ENCODE data around the gene FAM72A.
"Not testable (repeated sequence)": the region's sequence is repeated elsewhere in the genome, so short reads cannot be mapped to it uniquely, and the experiment has no call there.

The FAM72A gene

GRCh38 chr1:206169794-206170193, 32.8 kb downstream of the FAM72A start:
- DNase-seq (ENCODE audit: low spot score): not testable (repeated sequence)

- DNase-seq (ENCODE audit: low spot score): not testable (repeated sequence)
These were observed 35.1 kb downstream of the FAM72A start for GRCh38 chr1:206167350-206168029.

- no peak for DNase-seq (ENCODE audit: low spot score)
These were observed 56.8 kb downstream of the FAM72A start for GRCh38 chr1:206145771-206146290.

- DNase-seq (ENCODE audit: low spot score): no peak
These were observed 58.0 kb downstream of the FAM72A start for GRCh38 chr1:206144605-206145004.

- DNase-seq (ENCODE audit: low spot score): no peak
These were observed 59.0 kb downstream of the FAM72A start for GRCh38 chr1:206143537-206144172.

GRCh38 chr1:206142770-206143169, 59.9 kb downstream of the FAM72A start:
- no peak for DNase-seq (ENCODE audit: low spot score)

GRCh38 chr1:206142011-206142410, 60.6 kb downstream of the FAM72A start:
- DNase-seq (ENCODE audit: low spot score): no peak

- DNase-seq (ENCODE audit: low spot score): no peak
These were observed 66.4 kb downstream of the FAM72A start for GRCh38 chr1:206136241-206136640.

Data from AG08396 (cell line).